HL-60/S4 treated with retinoic acid at 250 ng/mL for 4 days and 3 days (cell line): ENCODE measurements around the gene B4GALT7.

ENCODE experiments used
- in situ Hi-C: fragments of 300-500 bp; cut with MboI; formaldehyde crosslinking; loops from 2 replicates; pipeline ENCODE4 v1.7.0; 2022; ENCODE audit warnings: low sequenced_read_pairs

B4GALT7 gene

DNA sequence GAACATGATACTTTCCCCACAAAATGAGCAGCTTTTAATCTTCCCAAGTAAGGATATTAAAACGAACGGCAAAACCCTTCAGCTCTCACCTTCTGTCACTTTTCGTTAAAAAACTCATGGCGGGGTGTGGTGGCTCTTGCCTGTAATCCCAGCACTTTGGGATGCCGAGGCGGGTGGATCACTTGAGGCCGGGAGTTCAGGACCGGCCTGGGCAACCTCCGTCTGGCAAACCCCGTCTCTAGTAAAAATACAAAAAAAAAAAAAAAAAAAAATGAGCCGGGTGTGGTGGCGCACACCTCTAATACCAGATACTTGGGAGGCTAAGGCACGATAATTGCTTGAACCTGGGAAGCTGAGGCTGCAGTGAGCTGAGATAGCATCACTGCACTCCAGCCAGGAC, 7.0 kb upstream of the B4GALT7 start:
- in situ Hi-C loops: no loop called here

DNA sequence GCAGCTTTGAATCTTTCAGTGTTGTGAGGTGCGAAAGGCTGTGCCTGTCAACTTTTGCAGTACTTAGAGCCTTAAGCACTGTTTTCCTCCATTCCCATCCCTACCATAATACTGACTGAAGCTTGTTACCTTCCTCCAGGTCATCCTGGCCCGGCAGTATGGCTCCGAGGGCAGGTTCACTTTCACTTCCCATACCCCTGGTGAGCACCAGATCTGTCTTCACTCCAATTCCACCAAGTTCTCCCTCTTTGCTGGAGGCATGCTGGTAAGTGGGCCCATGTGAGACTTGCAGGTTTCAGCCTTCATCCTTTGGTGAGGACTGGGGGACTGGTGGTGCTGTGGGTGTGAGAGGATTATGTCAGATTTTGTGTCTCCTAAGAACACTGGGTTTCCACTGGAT, 6.4 kb upstream of the B4GALT7 start:
- in situ Hi-C loops: no loop called here

DNA sequence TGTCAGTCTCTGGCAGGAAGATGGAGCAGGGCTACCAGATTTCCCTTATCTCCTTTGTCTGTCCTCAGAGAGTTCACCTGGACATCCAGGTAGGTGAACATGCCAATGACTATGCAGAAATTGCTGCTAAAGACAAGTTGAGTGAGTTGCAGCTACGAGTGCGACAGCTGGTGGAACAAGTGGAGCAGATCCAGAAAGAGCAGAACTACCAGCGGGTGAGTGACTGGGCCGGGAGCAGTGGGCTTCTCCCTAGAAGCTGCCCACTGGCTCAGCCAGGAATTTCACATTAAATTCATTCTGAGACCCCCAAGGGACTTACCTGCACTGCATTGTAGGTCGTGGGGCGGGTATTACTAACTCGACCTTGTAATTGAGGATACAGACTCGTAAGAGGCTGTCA, 5.9 kb upstream of the B4GALT7 start:
- in situ Hi-C loops: no loop called here

DNA sequence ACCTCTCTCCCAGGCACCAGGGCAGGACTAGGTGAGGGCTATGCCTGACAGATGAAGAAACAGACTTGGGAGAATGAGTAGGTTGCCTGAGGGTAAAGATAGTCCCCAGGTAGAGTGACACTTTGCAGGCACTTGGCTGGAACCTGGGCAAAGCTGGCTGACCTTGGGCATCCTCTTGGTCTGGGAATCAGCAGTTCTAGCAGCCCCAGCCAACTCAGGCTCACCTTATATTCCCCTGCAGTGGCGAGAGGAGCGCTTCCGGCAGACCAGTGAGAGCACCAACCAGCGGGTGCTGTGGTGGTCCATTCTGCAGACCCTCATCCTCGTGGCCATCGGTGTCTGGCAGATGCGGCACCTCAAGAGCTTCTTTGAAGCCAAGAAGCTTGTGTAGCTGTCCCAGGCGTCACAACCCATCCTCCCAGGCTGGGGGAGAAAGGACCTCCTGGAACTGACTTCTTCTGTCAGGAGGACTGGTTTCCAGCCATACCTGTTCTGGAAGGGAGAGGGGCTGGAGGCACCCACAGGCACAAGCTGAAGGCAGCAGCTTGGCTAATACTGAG, 4.8 kb upstream of the B4GALT7 start:
- in situ Hi-C loops: no loop called here

DNA sequence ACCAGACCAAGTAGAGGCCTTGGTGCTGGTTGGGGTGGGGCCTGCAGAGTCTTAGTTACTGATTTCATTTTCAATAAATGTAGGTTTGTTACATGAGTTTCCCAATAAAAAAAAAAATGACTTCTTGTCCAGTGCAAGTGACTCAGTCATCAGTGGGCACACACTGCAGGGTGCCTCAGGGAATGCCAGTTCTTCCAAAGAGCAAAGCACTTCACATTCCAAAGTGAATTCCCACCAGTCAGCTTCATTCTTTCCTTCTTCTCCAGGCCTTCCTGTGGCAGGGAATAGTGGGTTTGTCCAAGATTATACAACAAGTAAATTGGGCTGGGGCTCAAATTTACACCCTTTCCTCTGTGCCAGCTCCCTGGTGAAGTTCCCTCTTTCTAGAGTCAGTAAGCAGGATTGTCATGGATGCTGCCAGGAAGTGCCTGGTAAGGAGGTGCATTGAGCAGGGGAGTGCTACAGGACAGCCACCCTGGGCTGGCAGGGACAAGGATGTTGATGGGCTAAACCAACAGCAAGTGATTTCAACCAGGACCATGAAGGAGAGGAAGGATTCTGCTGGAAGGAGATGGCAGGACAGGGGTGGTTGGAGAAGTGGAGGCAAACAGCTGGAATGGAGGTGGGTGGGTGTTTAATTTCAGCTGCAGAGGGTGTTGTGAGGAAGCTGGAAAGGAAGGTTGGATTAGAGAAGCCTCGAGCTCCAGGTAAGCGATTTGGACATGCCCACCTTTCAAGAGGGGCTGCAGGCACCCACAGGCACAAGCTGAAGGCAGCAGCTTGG, 3.7 kb upstream of the B4GALT7 start:
- in situ Hi-C loops: no loop called here

DNA sequence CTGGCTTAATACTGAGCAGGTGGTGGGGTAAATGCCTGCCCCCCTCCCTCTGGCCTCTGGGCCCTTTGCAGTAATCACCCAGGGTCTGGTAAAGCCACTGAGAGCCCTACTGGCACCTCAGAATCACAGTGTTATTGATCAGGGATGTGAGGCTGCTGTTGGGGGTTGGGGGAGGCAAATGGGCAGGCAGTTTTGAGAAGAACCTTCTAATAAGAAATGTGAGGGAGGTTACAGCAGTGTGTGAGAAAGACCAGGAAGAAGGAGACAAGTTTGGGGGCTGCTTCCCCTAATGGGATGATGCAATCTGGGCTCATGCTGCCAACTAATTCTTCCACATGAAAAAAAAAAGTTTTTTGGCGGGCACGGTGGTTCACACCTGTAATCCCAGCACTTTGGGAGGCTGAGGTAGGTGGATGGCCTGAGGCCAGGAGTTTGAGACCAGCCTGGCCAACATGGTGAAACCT, 3.1 kb upstream of the B4GALT7 start:
- in situ Hi-C loops: no loop called here

DNA sequence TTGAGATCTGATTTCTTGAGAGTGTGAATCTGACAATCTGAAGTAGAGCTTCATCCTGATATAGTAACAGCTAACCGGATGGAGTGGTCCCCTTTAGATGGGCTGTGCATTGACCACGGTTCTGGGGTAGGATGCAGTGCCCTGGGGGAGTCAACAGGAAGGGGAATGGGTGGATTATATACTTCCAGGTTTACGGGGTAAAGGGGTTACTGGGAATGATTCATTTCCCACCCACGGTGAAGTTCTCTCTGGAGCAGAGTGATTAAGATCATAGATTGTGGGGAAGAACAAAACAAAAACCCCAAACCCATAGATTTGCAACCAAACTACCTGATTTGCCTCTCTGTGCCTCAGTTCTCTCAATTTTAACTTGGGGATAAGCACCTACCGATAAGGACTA, 1.5 kb upstream of the B4GALT7 start:
- in situ Hi-C loops: no loop called here

DNA sequence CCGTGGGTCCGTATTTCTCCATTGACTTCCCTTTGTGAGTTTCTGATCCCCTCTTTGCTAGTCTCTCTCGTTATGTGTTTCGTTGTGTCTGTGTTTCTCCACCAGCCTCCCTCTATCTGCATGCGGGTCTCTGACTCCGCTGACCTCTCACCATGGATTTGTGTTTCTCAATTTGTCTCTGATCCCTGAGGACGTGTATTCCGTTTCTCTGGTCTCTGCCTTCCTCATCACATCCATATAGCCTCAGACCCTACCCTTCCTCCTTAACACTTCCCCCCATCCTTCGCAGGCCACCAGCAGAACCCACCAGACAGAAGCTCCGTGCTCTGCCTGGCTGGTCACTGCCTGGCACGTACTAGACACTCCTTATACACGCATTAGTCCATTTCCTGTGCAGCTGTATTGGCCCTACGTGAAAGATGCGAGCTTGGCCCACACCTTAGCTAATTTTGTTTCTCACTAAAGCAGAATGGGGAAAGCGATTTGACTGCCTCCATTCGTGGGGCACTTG, 631 bp downstream of the B4GALT7 start:
- in situ Hi-C loops: no loop called here

DNA sequence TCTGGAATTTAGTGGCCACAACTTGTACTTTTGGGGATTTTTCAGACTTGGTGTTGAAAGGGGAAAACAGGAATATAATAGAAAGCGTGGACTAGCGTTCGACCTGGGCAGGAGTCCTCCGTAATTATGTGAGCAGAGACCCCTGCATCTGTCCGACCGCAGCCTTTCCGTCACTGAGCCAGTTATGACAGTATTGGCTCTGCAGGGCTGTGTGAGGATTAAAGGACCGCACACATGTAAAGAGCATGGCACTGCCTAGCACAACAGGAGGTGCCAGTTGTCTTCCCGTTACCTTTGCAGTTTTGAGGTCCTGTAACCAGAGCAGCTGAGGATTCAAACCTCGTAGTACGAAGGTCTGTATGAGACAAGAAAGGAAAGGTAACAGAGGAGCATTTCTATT, 1.2 kb downstream of the B4GALT7 start:
- in situ Hi-C loops: no loop called here

DNA sequence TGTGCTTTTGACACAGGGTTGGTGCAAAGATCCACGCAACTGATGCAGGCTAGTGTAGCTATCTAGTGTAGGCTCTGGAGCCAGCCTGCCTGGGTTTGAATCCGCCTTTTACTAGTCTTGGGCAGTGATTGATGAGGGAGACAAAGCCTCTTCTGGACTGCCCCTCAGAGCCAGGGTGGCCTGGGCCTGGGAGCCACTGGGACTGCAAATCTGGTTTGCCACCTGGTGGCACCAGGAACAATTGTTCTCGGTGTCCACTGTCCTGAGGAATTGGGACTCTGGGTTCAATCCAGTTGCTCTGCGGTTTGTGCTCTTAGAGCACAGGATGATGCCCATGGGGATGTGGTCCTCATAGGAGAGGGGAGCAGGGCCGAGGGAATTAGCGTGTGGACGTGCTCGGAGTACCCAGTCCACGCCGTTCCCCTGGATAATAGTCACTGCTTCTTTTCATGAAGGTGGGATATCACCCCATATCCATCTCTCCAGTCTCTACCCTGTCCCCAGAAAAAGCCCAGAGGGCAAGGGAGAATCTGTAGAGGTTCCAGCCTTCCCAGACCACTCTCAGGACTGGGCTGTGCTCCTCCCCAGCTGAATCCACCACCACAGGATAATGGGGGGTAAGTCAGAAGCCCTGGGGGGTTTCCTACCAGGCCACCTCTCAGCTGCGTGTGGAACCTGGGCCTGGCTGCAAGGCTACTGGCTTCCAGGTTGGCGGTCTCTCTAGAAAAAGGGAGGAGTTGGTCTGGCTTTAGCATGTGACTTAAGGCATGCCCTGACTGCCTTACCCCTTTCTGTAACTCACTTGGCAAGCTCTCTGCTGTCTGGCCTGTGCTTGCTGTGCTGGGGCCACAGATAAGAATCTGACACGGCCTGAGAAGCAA, 1.9 kb downstream of the B4GALT7 start:
- in situ Hi-C loops: no loop called here

DNA sequence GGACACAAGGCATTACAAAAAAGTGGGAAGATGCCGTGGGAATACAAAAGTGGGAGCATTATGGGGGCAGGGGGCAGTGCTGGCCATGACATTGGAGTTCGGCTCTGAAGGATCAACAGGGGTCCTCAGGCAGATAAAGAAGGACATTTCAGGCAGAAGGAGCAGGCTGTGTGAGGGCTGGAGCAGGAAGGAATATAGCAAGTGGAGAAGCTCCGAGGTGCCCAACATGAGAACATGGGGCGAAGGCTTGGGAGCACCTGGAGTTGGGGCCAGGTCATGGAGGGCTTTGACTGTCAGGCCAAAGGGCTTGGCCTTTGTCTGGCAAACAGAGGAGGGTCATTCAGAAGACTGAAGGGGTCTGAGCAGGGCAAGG, 2.5 kb downstream of the B4GALT7 start:
- in situ Hi-C loops: no loop called here

DNA sequence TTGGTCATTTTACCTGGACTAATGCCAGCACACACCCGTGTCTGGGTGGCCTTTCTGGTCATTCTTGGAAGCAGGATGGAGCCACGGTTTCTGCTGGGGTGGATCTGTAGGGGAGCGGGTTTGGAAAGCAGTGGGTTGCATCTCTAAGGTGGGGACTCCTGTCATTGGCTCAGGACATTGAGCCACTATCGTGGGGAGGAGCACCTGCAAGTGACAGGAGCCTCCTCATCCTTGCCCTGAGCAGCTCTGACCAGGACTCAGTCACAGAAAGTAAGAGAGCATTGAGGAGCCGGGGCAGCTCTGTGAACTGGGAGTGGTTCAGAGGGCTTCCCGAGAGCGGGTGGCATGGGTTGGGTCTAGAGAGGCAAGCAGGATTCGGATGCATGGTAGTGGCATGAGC, 3.7 kb downstream of the B4GALT7 start:
- in situ Hi-C loops: no loop called here

DNA sequence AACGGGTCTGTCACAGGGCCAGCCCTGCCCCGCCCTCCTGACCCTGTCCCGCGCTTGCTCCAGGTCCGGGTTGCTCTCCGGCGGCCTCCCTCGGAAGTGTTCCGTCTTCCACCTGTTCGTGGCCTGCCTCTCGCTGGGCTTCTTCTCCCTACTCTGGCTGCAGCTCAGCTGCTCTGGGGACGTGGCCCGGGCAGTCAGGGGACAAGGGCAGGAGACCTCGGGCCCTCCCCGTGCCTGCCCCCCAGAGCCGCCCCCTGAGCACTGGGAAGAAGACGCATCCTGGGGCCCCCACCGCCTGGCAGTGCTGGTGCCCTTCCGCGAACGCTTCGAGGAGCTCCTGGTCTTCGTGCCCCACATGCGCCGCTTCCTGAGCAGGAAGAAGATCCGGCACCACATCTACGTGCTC, 4.2 kb downstream of the B4GALT7 start:
- in situ Hi-C loops: no loop called here

DNA sequence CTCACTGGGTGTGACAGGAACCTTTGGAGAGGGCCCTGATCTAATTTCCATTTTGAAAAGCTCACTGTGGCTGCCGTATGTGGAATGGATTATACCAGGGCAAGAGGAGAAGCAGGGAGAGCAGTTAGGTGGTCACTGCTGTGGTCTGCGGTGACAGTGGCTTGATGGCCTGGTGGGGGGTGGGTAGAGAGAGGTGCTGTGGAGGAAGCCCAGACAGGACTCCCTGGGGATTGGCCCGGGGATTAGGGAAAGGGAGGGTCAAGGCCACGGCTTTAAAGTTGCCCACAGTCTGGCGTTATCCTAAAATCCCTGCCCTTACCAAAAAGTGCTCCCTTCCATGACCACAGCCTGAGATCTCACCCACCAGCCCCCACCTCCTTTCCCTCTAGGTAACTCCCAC, 4.7 kb downstream of the B4GALT7 start:
- in situ Hi-C loops: no loop called here

DNA sequence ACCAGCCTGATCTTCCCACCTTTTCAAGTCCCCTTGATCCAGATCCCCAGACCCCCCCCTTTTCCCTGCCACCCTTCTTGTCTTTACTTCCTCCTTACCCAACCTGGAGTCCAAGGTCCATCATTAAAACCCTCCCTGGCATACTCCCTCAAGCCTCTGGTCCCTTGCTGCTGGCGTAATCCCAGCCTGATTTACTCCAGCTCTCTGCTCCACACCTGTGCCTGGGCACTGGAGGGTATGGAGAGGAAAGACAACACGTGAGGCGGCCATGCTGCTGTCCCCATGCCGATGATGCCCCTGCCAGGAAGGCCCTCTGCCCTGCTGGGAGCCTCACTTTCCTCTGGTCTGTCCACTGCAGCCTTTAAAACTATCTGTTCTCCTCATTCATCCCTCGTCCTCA, 5.1 kb downstream of the B4GALT7 start:
- in situ Hi-C loops: no loop called here

DNA sequence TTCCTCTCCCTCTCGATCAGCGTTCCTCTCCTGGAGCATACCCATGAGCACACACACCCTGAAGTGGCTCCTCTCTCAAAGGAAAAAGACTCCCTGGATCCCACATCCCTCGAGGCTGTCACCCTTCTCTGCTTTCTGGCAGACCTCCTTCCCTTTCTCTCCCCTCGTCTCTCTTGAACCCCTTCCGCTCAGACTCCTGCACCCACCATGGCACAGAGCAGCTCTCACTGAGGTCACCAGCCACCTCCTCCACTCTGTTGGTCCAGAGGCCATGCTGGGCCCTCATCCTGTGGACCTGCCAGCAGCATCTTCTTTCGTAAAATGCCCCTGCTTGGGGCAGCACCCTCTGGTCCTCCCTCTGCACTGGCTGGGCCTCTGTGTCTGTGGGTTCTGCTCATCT, 5.7 kb downstream of the B4GALT7 start:
- in situ Hi-C loops: no loop called here

DNA sequence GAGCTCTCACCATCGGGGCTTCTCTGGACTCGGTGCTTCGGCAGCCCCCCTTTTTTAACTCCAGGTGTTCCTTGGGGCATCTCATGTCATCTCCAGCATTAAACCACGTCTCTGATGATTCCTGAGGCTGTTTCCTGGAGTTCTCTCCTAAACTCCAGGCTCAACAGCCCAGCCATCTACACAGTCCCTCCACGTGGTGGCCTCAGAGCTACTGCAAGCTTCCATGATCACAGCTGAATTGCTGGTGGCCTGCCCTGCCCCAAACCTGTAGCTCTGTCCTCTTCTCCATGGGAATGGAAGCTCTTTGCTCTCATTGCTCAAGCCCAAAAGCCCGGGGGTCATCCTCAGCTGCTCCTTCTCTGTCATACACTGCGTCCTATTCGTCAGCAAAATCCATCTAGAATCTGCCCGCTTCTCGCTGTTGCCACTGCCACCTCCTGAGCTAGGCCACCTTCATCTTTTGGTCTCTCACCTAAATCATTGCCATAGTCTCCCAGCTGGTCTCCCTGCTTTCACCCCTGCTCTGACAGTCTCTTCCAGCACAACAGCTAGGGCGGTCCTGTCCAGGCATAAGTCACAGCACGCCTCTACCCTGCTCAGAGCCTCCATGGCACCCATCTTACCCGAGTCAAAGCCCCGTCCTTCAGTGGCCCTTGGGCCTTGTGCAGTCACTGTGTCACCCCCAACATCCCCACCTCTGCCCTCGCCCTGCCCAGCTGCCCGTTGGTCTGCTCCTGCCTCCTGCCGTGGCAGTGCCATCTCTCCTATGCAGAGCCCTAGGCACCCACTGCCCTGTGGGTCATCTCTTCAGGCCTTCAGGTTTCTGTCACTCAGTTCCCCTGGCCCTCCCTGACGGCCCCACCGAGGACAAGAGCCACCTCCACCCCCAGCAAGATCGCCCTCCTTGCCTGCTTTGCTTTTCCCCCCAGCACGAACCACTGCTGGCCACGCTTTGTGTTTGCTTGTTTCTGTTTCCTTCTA, 6.4 kb downstream of the B4GALT7 start:
- in situ Hi-C loops: no loop called here

DNA sequence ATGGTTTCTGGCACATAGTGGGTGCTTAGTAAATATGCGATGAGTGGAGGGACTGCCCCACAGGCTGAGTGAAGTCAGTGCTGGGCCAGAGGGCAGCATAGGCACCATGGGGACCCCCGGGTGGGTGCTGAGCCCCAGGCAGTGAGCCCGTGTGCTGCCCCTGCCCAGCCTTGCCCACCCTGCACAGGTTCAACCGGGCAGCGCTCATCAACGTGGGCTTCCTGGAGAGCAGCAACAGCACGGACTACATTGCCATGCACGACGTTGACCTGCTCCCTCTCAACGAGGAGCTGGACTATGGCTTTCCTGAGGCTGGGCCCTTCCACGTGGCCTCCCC, 7.2 kb downstream of the B4GALT7 start:
- in situ Hi-C loops: no loop called here

DNA sequence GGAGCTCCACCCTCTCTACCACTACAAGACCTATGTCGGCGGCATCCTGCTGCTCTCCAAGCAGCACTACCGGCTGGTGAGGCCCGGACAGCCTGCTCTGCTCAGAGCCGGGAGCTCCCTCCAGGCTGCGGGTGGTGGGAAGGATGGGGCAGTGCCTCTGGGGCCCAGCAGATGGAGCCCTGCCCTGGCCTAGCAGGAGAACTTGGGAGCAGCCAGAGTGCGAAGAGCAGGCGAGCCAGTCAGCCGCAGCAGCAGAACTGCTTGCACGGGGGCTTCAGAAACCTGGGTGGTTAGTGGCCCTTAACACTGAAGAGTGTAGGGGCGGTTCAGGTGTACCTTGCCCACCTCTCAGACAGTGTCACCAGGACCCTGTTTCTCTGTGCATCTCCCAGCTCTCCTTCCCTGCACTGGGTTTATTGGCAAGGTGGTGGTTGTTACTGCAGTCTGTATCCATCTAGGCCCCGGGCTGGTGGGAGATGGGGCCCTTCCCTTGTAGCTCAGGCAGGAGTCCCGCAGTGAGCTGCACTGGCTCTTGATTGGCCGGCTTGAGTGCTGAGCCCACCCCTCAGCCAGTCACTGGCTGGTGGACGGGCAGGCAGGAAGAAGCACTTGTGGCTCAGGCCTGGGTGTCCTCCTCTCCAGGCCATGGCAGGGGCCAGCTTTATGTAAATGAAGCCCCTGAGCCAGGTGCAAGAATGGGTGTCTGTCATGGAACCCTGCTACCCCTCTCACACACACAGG, 7.7 kb downstream of the B4GALT7 start:
- in situ Hi-C loops: no loop called here
